Body of pancreas (tissue), 4 donors: Measurements from ENCODE around the gene PPP1CA.

Experiments
- CTCF ChIP-seq, 7 experiments: fragments of 450-650 bp in 4 of 7; fragments of 200-600 bp in 3 of 7; sonication (generic) in 3 of 7; IDR thresholded peaks; one replicate each; pipeline ENCODE4 v1.5.1; 2016 to 2019; ENCODE audit warnings: antibody characterized with exemption in 7 of 7
- POLR2A ChIP-seq, 3 donors: fragments of 450-650 bp; IDR thresholded peaks; one replicate each; pipeline ENCODE4 v1.6.1; 2016; ENCODE audit warnings: antibody characterized with exemption in 3 of 3, mild to moderate bottlenecking in 2 of 3

- no peak for TF ChIP-seq POLR2A (IDR thresholded peaks at IDR 0.05)
- no peak for TF ChIP-seq CTCF (IDR thresholded peaks at IDR 0.05)
Measured at GRCh38 chr11:67393437-67393836, 8.2 kb downstream of the PPP1CA start.
